Suprapubic skin (tissue), 4 donors: ENCODE results near the gene CERT1. TPM values are rescaled to one million over a fixed set of nuclear protein-coding genes. Genes with fewer than 3 reads are reported as not detected.
"Not testable (repeated sequence)": the region's sequence is repeated elsewhere in the genome, so short reads cannot be mapped to it uniquely, and the experiment has no call there.

Experiments used
- DNase-seq, 2 donors: peaks; one replicate each; pipeline ENCODE4 v3.0.0-alpha.2; 2019; ENCODE audit warnings: low spot score in 2 of 2
- H3K27ac ChIP-seq: fragments of 200-600 bp; sonication (generic); one replicate; pipeline ENCODE4 v1.5.1; 2019
- H3K27me3 ChIP-seq: fragments of 200-600 bp; sonication (generic); one replicate; pipeline ENCODE4 v1.5.1; 2019
- H3K36me3 ChIP-seq: fragments of 200-600 bp; sonication (generic); one replicate; pipeline ENCODE4 v1.5.1; 2019
- H3K4me1 ChIP-seq: fragments of 200-600 bp; sonication (generic); one replicate; pipeline ENCODE4 v1.5.1; 2019
- H3K4me3 ChIP-seq: fragments of 200-600 bp; sonication (generic); one replicate; pipeline ENCODE4 v1.5.1; 2019; ENCODE audit warnings: mild to moderate bottlenecking
- H3K9me3 ChIP-seq: fragments of 200-600 bp; sonication (generic); one replicate; pipeline ENCODE4 v1.5.1; 2019
- EP300 ChIP-seq: sonication (generic); formaldehyde crosslinking; IDR thresholded peaks from one replicate; pipeline ENCODE4 v1.6.1; 2017; ENCODE audit warnings: antibody characterized with exemption
- POLR2A ChIP-seq, 2 donors: fragments of 450-650 bp; IDR thresholded peaks; one replicate each; pipeline ENCODE4 v1.6.1; 2017; ENCODE audit warnings: antibody characterized with exemption in 2 of 2, mild to moderate bottlenecking in 2 of 2, moderate library complexity in 2 of 2
- POLR2AphosphoS5 ChIP-seq, 3 donors: sonication (generic); formaldehyde crosslinking; IDR thresholded peaks; one replicate each; pipeline ENCODE4 v1.6.1; 2017; ENCODE audit warnings: antibody characterized with exemption in 3 of 3
- WGBS: methylation state at CpG from one replicate; pipeline ENCODE4 v1.1.5; 2018; 5-methylcytosine and 5-hydroxymethylcytosine counted together
- total RNA-seq, 4 donors: library from RNA; depleted of rRNA; stranded (reverse); fragments of >200 nt; gene quantifications; one replicate each; pipeline ENCODE4 v1.1.0, GENCODE V29; 2016
- TF ChIP-seq, protein P1 (sequence below), 2 donors: fragments of 200-600 bp in 1 of 2; fragments of 450-650 bp in 1 of 2; sonication (generic) in 1 of 2; IDR thresholded peaks; one replicate each; pipeline ENCODE4 v1.5.1; 2016 to 2019; ENCODE audit warnings: antibody characterized with exemption in 2 of 2, mild to moderate bottlenecking in 1 of 2, moderate library complexity in 1 of 2

The CERT1 gene
- total RNA-seq, 4 donors from 2014 or later: 25.3 to 41.2 (median 32.4) TPM

- WGBS: 55% methylated on average over 2 of the region's 2 CpGs
- DNase-seq: no peak
- no peaks in the 10 kb centered on the region for H3K27me3 ChIP-seq
- H3K4me1 ChIP-seq: peaks cover 52% of the 10 kb centered on the region
- no peaks in the 10 kb centered on the region for H3K36me3 ChIP-seq
- no peaks in the 10 kb centered on the region for H3K9me3 ChIP-seq
- peak overlapping the region; percentile 98 for H3K4me3 ChIP-seq
- no peak overlapping the region for H3K27ac ChIP-seq
- TF ChIP-seq POLR2AphosphoS5 (IDR thresholded peaks at IDR 0.05) (no peak), POLR2A (IDR thresholded peaks at IDR 0.05) (no peak), EP300 (no peak)
- TF ChIP-seq, protein P1, sequence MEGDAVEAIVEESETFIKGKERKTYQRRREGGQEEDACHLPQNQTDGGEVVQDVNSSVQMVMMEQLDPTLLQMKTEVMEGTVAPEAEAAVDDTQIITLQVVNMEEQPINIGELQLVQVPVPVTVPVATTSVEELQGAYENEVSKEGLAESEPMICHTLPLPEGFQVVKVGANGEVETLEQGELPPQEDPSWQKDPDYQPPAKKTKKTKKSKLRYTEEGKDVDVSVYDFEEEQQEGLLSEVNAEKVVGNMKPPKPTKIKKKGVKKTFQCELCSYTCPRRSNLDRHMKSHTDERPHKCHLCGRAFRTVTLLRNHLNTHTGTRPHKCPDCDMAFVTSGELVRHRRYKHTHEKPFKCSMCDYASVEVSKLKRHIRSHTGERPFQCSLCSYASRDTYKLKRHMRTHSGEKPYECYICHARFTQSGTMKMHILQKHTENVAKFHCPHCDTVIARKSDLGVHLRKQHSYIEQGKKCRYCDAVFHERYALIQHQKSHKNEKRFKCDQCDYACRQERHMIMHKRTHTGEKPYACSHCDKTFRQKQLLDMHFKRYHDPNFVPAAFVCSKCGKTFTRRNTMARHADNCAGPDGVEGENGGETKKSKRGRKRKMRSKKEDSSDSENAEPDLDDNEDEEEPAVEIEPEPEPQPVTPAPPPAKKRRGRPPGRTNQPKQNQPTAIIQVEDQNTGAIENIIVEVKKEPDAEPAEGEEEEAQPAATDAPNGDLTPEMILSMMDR (IDR thresholded peaks at IDR 0.05): no peak
Observed at GRCh38 chr5:75338408-75338807, 173.0 kb downstream of the CERT1 start.

DNA sequence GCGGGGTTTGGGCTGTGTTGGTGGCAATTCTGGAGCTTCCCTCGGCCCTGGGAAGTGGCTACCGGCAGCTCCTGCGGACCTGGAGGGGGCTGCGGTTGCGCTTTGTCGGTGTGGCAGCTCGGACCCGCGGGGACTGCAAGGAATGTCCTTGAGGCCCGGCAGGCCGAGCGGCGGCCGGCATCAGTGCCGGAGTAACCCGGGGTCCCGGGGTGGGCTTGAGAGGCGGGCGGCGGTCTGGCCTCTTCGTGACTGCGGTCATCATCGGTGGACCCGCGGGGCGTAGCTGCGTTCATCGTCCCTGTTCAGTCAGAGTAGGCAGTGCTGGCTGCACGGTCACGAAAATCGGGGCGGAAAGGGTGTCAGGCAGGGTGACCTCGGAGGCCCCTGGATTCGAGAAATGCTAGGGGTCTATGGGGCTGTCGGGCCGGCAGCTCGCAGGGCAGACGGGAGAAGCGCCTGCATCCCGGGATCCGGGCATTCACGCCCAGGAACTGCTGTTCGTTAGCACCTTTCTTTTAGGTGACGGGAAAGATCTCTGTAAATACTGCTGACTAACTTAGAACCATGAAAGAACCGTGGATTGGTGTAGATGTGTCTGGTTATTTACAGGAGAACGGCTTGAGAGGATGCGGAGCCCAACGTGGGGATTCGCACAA lies 173.9 kb downstream of the CERT1 start:
- H3K36me3 ChIP-seq: no peaks in the 10 kb centered on the region
- no peaks in the 10 kb centered on the region for H3K9me3 ChIP-seq
- H3K4me1 ChIP-seq: peaks cover 49% of the 10 kb centered on the region
- TF ChIP-seq POLR2AphosphoS5 (IDR thresholded peaks at IDR 0.05): no peak
- TF ChIP-seq, protein P1 (IDR thresholded peaks at IDR 0.05): no peak
- TF ChIP-seq EP300: no peak
- TF ChIP-seq POLR2A (IDR thresholded peaks at IDR 0.05): no peak
- WGBS: under 1% methylated on average over 18 of the region's 50 CpGs
- peak overlapping the region; percentile 98 for H3K4me3 ChIP-seq
- peak overlapping the region; percentile 94 for H3K27ac ChIP-seq
- H3K27me3 ChIP-seq: no peaks in the 10 kb centered on the region
- peak in 1 of 2 donors; percentile 82 for DNase-seq

DNA sequence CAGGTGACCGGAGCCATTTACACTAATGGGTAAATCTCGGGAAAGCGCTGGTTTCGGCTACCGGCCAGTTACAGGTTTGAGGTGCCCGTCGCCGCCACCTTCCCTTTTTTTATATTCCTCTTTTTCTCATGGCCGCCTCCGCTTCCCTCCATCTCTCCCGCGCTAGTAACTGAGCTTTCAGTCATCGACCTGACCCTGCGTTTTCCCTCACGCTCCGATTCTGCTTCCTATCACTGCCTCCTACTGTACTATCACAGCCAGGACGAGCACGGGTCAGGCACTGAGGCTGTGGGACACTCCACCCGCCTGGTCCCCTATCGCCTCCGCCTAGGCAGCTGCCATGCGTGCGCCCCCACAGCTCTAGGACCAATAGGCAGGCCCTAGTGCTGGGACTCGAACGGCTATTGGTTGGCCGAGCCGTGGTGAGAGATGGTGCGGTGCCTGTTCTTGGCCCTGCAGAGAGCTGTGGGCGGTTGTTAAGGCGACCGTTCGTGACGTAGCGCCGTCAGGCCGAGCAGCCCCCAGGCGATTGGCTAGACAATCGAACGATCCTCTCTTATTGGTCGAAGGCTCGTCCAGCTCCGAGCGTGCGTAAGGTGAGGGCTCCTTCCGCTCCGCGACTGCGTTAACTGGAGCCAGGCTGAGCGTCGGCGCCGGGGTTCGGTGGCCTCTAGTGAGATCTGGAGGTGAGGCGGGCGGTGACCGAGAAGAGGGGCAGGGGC lies 174.7 kb downstream of the CERT1 start, which contains the start of gene HMGCR:
TSS of gene HMGCR (plus strand) at position 606 of the 722 bp plus-strand sequence. CDS start 5,386 bp downstream, outside the sequence.
- DNase-seq: peak; percentile 99
- peaks cover 43% of the 10 kb centered on the region for H3K4me1 ChIP-seq

GRCh38 chr5:75335952-75336614 lies 175.3 kb downstream of the CERT1 start:
- Histone ChIP-seq H3K27ac (peak overlapping the region; percentile 94), H3K9me3 (no peaks in the 10 kb centered on the region), H3K36me3 (no peaks in the 10 kb centered on the region), H3K27me3 (no peaks in the 10 kb centered on the region), H3K4me3 (peak overlapping the region; percentile 98), H3K4me1 (peaks cover 36% of the 10 kb centered on the region)
- no peak for DNase-seq
- no peak for TF ChIP-seq POLR2A (IDR thresholded peaks at IDR 0.05)
- TF ChIP-seq, protein P1 (IDR thresholded peaks at IDR 0.05): peak; percentile 55 to 59
- WGBS: 13% methylated on average over 12 of the region's 12 CpGs

More for the DNA sequence above, 174.7 kb downstream of the CERT1 start, which contains the start of gene HMGCR:
- Histone ChIP-seq H3K9me3 (no peaks in the 10 kb centered on the region), H3K27me3 (no peaks in the 10 kb centered on the region), H3K27ac (peak within 1 kb of the TSS; percentile 94), H3K36me3 (no peaks in the 10 kb centered on the region), H3K4me3 (peak within 1 kb of the TSS; percentile 98)
- WGBS: under 1% methylated on average over 47 of the region's 56 CpGs
- TF ChIP-seq, protein P1 (IDR thresholded peaks at IDR 0.05): no peak
- TF ChIP-seq POLR2AphosphoS5 (IDR thresholded peaks at IDR 0.05) (peak in 2 of 3 donors; percentile 67 to 69), POLR2A (IDR thresholded peaks at IDR 0.05) (no peak), EP300 (no peak)

- H3K27ac ChIP-seq: no peak overlapping the region
- TF ChIP-seq POLR2AphosphoS5 (IDR thresholded peaks at IDR 0.05): no peak
- H3K4me1 ChIP-seq: peaks cover 31% of the 10 kb centered on the region
- 84% methylated on average over 2 of the region's 2 CpGs for WGBS
- H3K9me3 ChIP-seq: no peaks in the 10 kb centered on the region
- no peak for DNase-seq
- no peak overlapping the region for H3K4me3 ChIP-seq
- no peaks in the 10 kb centered on the region for H3K27me3 ChIP-seq
- H3K36me3 ChIP-seq: no peaks in the 10 kb centered on the region
Observed at GRCh38 chr5:75335486-75335885, 175.9 kb downstream of the CERT1 start.

GRCh38 chr5:75334413-75334812 lies 177.0 kb downstream of the CERT1 start:
- H3K4me3 ChIP-seq, H3K27ac ChIP-seq, H3K36me3 ChIP-seq, DNase-seq, H3K27me3 ChIP-seq, H3K9me3 ChIP-seq: not testable (repeated sequence)
- H3K4me1 ChIP-seq: peaks cover 22% of the 10 kb centered on the region
- 91% methylated on average over 10 of the region's 10 CpGs for WGBS

- not testable (repeated sequence) for H3K9me3 ChIP-seq, H3K27ac ChIP-seq, H3K4me3 ChIP-seq, H3K36me3 ChIP-seq, DNase-seq, H3K27me3 ChIP-seq
- WGBS: 98% methylated on average over 10 of the region's 23 CpGs
- H3K4me1 ChIP-seq: peaks cover 19% of the 10 kb centered on the region
Observed at GRCh38 chr5:75333759-75334158, 177.7 kb downstream of the CERT1 start.
